ENCODE results near the gene KCNK15.

The KCNK15 gene

DNA sequence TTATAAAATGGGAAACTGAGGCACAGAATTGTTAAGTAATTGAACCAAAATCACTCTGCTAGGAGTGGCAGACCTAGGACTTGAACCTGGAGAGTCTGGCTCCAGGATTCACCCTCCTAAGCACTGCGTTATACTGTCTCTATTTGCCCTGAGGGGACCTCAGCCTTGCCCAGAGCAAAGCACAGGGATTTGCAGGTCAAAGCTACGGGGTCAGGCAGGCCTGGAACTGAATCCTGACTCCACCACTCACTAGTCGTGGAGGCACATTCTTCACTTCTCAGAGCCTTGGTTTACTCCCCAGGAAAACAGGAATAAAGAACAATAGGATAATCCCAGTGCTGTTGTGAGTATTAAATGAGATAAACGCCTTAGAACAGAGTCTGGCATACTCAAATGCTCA lies 19.4 kb downstream of the KCNK15 start:
- H3K4me2 ChIP-seq (ENCODE audit: low read length), result no peak overlapping the region
- TF ChIP-seq EZH2 (IDR thresholded peaks at IDR 0.05; ENCODE audit: borderline replicate concordance, low read length), result no peak
- TF ChIP-seq, protein P1, sequence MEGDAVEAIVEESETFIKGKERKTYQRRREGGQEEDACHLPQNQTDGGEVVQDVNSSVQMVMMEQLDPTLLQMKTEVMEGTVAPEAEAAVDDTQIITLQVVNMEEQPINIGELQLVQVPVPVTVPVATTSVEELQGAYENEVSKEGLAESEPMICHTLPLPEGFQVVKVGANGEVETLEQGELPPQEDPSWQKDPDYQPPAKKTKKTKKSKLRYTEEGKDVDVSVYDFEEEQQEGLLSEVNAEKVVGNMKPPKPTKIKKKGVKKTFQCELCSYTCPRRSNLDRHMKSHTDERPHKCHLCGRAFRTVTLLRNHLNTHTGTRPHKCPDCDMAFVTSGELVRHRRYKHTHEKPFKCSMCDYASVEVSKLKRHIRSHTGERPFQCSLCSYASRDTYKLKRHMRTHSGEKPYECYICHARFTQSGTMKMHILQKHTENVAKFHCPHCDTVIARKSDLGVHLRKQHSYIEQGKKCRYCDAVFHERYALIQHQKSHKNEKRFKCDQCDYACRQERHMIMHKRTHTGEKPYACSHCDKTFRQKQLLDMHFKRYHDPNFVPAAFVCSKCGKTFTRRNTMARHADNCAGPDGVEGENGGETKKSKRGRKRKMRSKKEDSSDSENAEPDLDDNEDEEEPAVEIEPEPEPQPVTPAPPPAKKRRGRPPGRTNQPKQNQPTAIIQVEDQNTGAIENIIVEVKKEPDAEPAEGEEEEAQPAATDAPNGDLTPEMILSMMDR (IDR thresholded peaks at IDR 0.05; ENCODE audit: low read length), result no peak
- no peaks in the 10 kb centered on the region for H3K9me2 ChIP-seq (ENCODE audit: low read depth, low read length)
- H3K4me3 ChIP-seq (ENCODE audit: low read depth, low read length, poor library complexity, severe bottlenecking), result no peak overlapping the region
- no peak overlapping the region for H2AFZ ChIP-seq (ENCODE audit: low read length)
- no peaks in the 10 kb centered on the region for H3K27me3 ChIP-seq (ENCODE audit: insufficient read depth, low read length)
- no peaks in the 10 kb centered on the region for H3K79me2 ChIP-seq (ENCODE audit: insufficient read depth, low read length)
- no peaks in the 10 kb centered on the region for H3K36me3 ChIP-seq (ENCODE audit: insufficient read depth, low read length)
- no peak overlapping the region for H3K27ac ChIP-seq (ENCODE audit: low read depth, low read length, poor library complexity, severe bottlenecking)
- H3K9ac ChIP-seq (ENCODE audit: low read length), result no peak overlapping the region
- H4K20me1 ChIP-seq (ENCODE audit: insufficient read depth, low read length), result no peaks in the 10 kb centered on the region
- peaks cover 19% of the 10 kb centered on the region for H3K4me1 ChIP-seq (ENCODE audit: insufficient read depth, low read length, severe bottlenecking)
- H3K9me3 ChIP-seq (ENCODE audit: low read length), result no peaks in the 10 kb centered on the region
- H3F3A ChIP-seq (ENCODE audit: insufficient read depth, low read length), result no peaks in the 10 kb centered on the region

- Histone ChIP-seq H3K36me3 (ENCODE audit: insufficient read depth, low read length) (no peaks in the 10 kb centered on the region), H3K9me3 (ENCODE audit: low read length) (no peaks in the 10 kb centered on the region), H2AFZ (ENCODE audit: low read length) (no peak overlapping the region), H3K27me3 (ENCODE audit: insufficient read depth, low read length) (no peaks in the 10 kb centered on the region), H3K27ac (ENCODE audit: low read depth, low read length, poor library complexity, severe bottlenecking) (no peak overlapping the region), H3K4me2 (ENCODE audit: low read length) (no peak overlapping the region), H4K20me1 (ENCODE audit: insufficient read depth, low read length) (no peaks in the 10 kb centered on the region), H3F3A (ENCODE audit: insufficient read depth, low read length) (no peaks in the 10 kb centered on the region), H3K4me1 (ENCODE audit: insufficient read depth, low read length, severe bottlenecking) (peaks cover 26% of the 10 kb centered on the region), H3K79me2 (ENCODE audit: insufficient read depth, low read length) (no peaks in the 10 kb centered on the region), H3K4me3 (ENCODE audit: low read depth, low read length, poor library complexity, severe bottlenecking) (no peak overlapping the region), H3K9ac (ENCODE audit: low read length) (no peak overlapping the region), H3K9me2 (ENCODE audit: low read depth, low read length) (no peaks in the 10 kb centered on the region)
- no peak for TF ChIP-seq EZH2 (IDR thresholded peaks at IDR 0.05; ENCODE audit: borderline replicate concordance, low read length)
- TF ChIP-seq, protein P1 (IDR thresholded peaks at IDR 0.05; ENCODE audit: low read length), result no peak
Observed at GRCh38 chr20:44765701-44766347, 20.2 kb downstream of the KCNK15 start.

DNA sequence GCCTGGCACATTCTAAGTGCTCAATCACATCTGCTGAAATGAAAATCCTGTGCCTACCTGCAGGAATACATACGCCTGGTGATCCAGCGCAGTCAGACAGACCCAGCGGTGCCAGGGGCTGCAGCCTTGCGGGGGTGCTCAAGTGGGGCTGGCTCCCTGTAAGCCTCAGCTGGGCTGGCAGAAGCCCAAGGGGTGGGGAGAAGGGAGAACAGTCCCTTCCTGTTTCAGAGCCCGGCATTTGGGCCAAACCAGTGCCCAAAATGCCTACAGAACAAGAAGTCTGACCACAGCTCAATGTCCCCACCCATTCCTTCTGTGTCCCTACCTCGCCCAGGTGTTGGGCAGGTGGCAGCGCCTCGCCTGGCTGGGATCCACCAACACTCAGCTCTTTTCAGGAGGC lies 22.6 kb downstream of the KCNK15 start:
- no peak overlapping the region for H3K4me2 ChIP-seq (ENCODE audit: low read length)
- H3K9me2 ChIP-seq (ENCODE audit: low read depth, low read length), result no peaks in the 10 kb centered on the region
- H3F3A ChIP-seq (ENCODE audit: insufficient read depth, low read length), result no peaks in the 10 kb centered on the region
- no peak overlapping the region for H3K9ac ChIP-seq (ENCODE audit: low read length)
- no peaks in the 10 kb centered on the region for H3K79me2 ChIP-seq (ENCODE audit: insufficient read depth, low read length)
- H3K27me3 ChIP-seq (ENCODE audit: insufficient read depth, low read length), result no peaks in the 10 kb centered on the region
- H3K27ac ChIP-seq (ENCODE audit: low read depth, low read length, poor library complexity, severe bottlenecking), result no peak overlapping the region
- TF ChIP-seq EZH2 (IDR thresholded peaks at IDR 0.05; ENCODE audit: borderline replicate concordance, low read length), result no peak
- TF ChIP-seq, protein P1 (IDR thresholded peaks at IDR 0.05; ENCODE audit: low read length), result no peak
- H3K9me3 ChIP-seq (ENCODE audit: low read length), result no peaks in the 10 kb centered on the region
- no peaks in the 10 kb centered on the region for H4K20me1 ChIP-seq (ENCODE audit: insufficient read depth, low read length)
- peaks cover 32% of the 10 kb centered on the region for H3K4me1 ChIP-seq (ENCODE audit: insufficient read depth, low read length, severe bottlenecking)
- no peak overlapping the region for H2AFZ ChIP-seq (ENCODE audit: low read length)
- H3K4me3 ChIP-seq (ENCODE audit: low read depth, low read length, poor library complexity, severe bottlenecking), result no peak overlapping the region
- no peaks in the 10 kb centered on the region for H3K36me3 ChIP-seq (ENCODE audit: insufficient read depth, low read length)

Data from OCI-LY1 (cell line).